Osteoblast (primary cell): Measurements from ENCODE around the gene TEX30. TPM values are rescaled to one million over a fixed set of nuclear protein-coding genes. Genes with fewer than 3 reads are reported as not detected.
A peak's percentile ranks its signal among the peaks of the same experiment; 100 is the strongest.

Experiments
- DNase-seq: peaks from one replicate; pipeline ENCODE4 v3.0.0; 2011; ENCODE audit warnings: low spot score, mixed read lengths; ENCODE audit not compliant: insufficient read length; ENCODE audit errors: missing footprints
- H2AFZ ChIP-seq: 2 replicates; pipeline ENCODE4 v1.6.0; 2011; ENCODE audit warnings: mild to moderate bottlenecking, low read length
- H3K27ac ChIP-seq: 2 replicates; pipeline ENCODE4 v1.5.1; 2011; ENCODE audit warnings: mild to moderate bottlenecking, low read depth, low read length, moderate library complexity
- H3K27me3 ChIP-seq: 2 replicates; pipeline ENCODE4 v1.6.0; 2012; ENCODE audit warnings: mild to moderate bottlenecking, control low read depth, inconsistent platforms, low read length, moderate library complexity; ENCODE audit not compliant: insufficient read depth
- H3K36me3 ChIP-seq: 2 replicates; pipeline ENCODE4 v1.5.1; 2011; ENCODE audit warnings: mild to moderate bottlenecking, low read length, control low read depth, moderate library complexity; ENCODE audit not compliant: insufficient read depth
- H3K4me1 ChIP-seq: 2 replicates; pipeline ENCODE4 v1.5.1; 2011; ENCODE audit warnings: mild to moderate bottlenecking, low read length, control low read depth, moderate library complexity; ENCODE audit not compliant: insufficient read depth
- H3K4me2 ChIP-seq: 2 replicates; pipeline ENCODE4 v1.6.0; 2011; ENCODE audit warnings: mild to moderate bottlenecking, low read length; ENCODE audit not compliant: insufficient read depth
- H3K4me3 ChIP-seq: fragments of 200-600 bp; sonication (generic); 3 replicates; pipeline ENCODE4 v1.5.1; 2012; ENCODE audit warnings: mild to moderate bottlenecking, low read length, inconsistent platforms; ENCODE audit not compliant: insufficient read depth
- H3K79me2 ChIP-seq: 2 replicates; pipeline ENCODE4 v1.6.0; 2012; ENCODE audit warnings: mild to moderate bottlenecking, low read length, control low read depth, inconsistent platforms; ENCODE audit not compliant: insufficient read depth
- H3K9me3 ChIP-seq: 2 replicates; pipeline ENCODE4 v1.5.1; 2011; ENCODE audit warnings: low read depth, low read length, control low read depth
- H4K20me1 ChIP-seq: 2 replicates; pipeline ENCODE4 v1.6.0; 2012; ENCODE audit warnings: mild to moderate bottlenecking, low read length, control low read depth; ENCODE audit not compliant: insufficient read depth
- CTCF ChIP-seq: IDR thresholded peaks from 2 replicates; pipeline ENCODE4 v1.5.1; 2011; ENCODE audit warnings: mild to moderate bottlenecking, low read depth, low read length, moderate library complexity; ENCODE audit errors: extremely low read depth
- total RNA-seq: library from RNA; depleted of rRNA; stranded (reverse); fragments of >200 nt; gene quantifications from 2 replicates; pipeline ENCODE4 v1.2.3, GENCODE V29; 2012

The TEX30 gene
- total RNA-seq, 1 donor: 13.4 TPM

DNA sequence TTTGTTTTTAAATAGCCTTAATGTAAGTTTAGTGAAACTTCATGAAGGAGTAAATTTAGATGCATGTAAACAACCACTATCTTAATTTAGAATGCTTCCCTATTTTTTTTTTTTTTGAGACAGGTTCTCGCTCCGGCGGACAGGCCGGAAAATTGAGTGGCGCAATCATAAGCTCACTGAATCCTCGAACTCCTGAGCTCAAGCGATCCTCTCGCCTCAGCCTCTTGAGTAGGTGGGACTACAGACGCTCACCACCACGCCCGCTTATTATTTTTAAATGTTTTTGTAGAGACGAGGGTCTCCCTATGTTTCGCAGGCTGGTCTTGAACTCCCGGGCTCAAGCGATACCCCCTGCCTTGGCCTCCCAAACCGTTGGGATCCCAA is 1.6 kb downstream of the TEX30 start:
- Histone ChIP-seq H2AFZ (no peak overlapping the region), H4K20me1 (no peaks in the 10 kb centered on the region), H3K27ac (no peak overlapping the region), H3K4me2 (peak overlapping the region; percentile 80), H3K36me3 (peaks cover 5% of the 10 kb centered on the region), H3K9me3 (no peaks in the 10 kb centered on the region), H3K4me3 (no peak overlapping the region), H3K27me3 (no peaks in the 10 kb centered on the region), H3K4me1 (peaks cover 2% of the 10 kb centered on the region), H3K79me2 (peaks cover 29% of the 10 kb centered on the region)
- no peak for TF ChIP-seq CTCF
- no peak for DNase-seq

DNA sequence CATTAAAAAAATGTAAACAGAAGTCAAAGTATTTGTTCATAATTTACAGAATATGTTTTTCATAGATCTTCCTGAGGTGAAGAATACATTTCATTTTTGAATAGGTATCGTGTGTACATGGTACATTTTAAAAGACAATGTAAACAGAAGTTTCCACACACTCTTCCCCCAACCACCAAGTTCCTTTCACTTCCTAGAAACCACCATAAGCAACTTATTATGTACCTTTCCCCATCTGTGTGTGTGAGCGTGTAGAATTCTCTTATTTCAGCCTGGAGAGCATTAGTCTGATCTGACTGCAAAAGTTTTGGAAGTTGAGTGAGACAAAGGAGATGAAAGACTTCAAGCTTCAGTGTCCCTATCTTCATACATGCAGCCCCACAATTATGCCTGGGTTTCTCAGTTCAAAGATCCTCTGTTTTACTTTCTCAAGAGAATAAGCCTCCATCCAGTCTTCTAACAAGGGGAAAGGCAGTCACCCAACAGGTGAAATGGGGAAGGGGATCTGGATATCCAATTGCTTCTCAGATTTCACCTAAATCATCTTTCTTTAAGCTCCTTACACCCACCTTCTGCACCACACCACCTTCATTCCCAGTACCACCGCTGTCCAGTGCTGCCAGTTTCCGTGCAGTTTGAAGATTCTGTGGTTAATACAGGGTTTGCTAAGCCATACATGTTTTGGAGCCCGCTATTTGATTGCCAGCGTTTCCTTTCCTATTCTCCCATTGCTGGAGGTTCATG is 2.1 kb downstream of the TEX30 start:
- peaks cover 6% of the 10 kb centered on the region for H3K36me3 ChIP-seq
- H3K27me3 ChIP-seq: no peaks in the 10 kb centered on the region
- H2AFZ ChIP-seq: no peak overlapping the region
- H3K4me3 ChIP-seq: no peak overlapping the region
- no peak for TF ChIP-seq CTCF
- DNase-seq: peak; percentile 3
- H4K20me1 ChIP-seq: no peaks in the 10 kb centered on the region
- peaks cover 29% of the 10 kb centered on the region for H3K79me2 ChIP-seq
- H3K27ac ChIP-seq: no peak overlapping the region
- H3K9me3 ChIP-seq: no peaks in the 10 kb centered on the region
- H3K4me2 ChIP-seq: peak overlapping the region; percentile 80
- H3K4me1 ChIP-seq: peaks cover 2% of the 10 kb centered on the region

GRCh38 chr13:102770435-102770834 is 3.2 kb downstream of the TEX30 start:
- peak; percentile 31 for DNase-seq
- Histone ChIP-seq H3K79me2 (peaks cover 29% of the 10 kb centered on the region), H3K27ac (no peak overlapping the region), H4K20me1 (no peaks in the 10 kb centered on the region), H3K36me3 (peaks cover 10% of the 10 kb centered on the region), H3K4me2 (no peak overlapping the region), H3K4me1 (peaks cover 2% of the 10 kb centered on the region), H3K4me3 (no peak overlapping the region), H3K27me3 (no peaks in the 10 kb centered on the region), H2AFZ (no peak overlapping the region), H3K9me3 (no peaks in the 10 kb centered on the region)
- TF ChIP-seq CTCF: no peak

DNA sequence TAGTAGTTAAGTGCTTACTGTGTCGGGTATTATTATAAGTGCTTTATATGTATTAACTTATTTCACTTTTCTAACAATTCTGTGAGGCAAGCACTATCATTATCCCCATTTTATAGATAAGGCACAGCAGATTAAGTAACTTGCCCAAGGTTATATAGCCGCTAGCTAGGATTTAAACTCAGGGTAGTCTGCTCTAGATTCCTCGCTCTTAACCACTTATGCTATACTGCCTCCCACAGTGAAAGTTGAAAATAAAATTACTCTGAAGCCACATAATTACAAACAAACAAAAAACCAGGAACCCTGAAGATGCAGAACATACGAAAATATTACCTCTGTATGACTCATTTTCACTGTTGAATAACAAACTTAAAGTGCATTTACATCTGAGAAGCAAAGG is 3.9 kb downstream of the TEX30 start:
- Histone ChIP-seq H3K9me3 (no peaks in the 10 kb centered on the region), H3K79me2 (peaks cover 29% of the 10 kb centered on the region), H3K36me3 (peaks cover 10% of the 10 kb centered on the region), H4K20me1 (no peaks in the 10 kb centered on the region), H2AFZ (no peak overlapping the region), H3K27me3 (no peaks in the 10 kb centered on the region), H3K4me1 (peaks cover 2% of the 10 kb centered on the region), H3K27ac (no peak overlapping the region), H3K4me3 (no peak overlapping the region), H3K4me2 (no peak overlapping the region)
- DNase-seq: no peak
- TF ChIP-seq CTCF: no peak
